Caco-2 (cell line): ENCODE data around the gene ZNRD2. TPM values are rescaled to one million over a fixed set of nuclear protein-coding genes. Genes with fewer than 3 reads are reported as not detected.

Experiments
- BruUV-seq: library from RNA; stranded (reverse); fragments of 400-500 nt; replicated peaks from 2 replicates; lab custom pipeline; 2021; lab: Mats Ljungman, UMichigan
- CTCF ChIA-PET: fragments of 300-600 bp; sonication (Branson Sonifier 250); formaldehyde crosslinking; loops from one replicate; lab custom pipeline; 2022; ENCODE audit warnings: antibody characterized with exemption; lab: Charles Lee
- POLR2A ChIA-PET: fragments of 300-600 bp; sonication (Branson Sonifier 250); formaldehyde crosslinking; loops from one replicate; lab custom pipeline; 2022; ENCODE audit warnings: antibody characterized with exemption; lab: Charles Lee
- DNase-seq, 2 experiments: peaks; one replicate each; pipeline versions ENCODE4 v3.0.0 to v3.0.0-alpha.2; 2020 to 2022
- H3K27me3 ChIP-seq: replicated peaks from 2 replicates; pipeline ENCODE4 v1.6.0; 2011; ENCODE audit warnings: low read length; ENCODE audit not compliant: control insufficient read depth, insufficient read depth
- H3K36me3 ChIP-seq: 2 replicates; pipeline ENCODE4 v1.5.1; 2011; ENCODE audit warnings: low read length; ENCODE audit not compliant: control insufficient read depth, insufficient read depth
- H3K4me1 ChIP-seq: fragments of 250-450 bp; sonication (Bioruptor Pico); 2 replicates; pipeline ENCODE4 v1.5.1; 2020; ENCODE audit warnings: mild to moderate bottlenecking
- H3K4me3 ChIP-seq: 2 replicates; pipeline ENCODE4 v1.5.1; 2011; ENCODE audit warnings: low read depth, mild to moderate bottlenecking, control low read depth, low read length
- H3K9me3 ChIP-seq: fragments of 250-450 bp; sonication (Bioruptor Pico); 2 replicates; pipeline ENCODE4 v1.5.1; 2020; ENCODE audit warnings: mild to moderate bottlenecking, moderate library complexity
- H3K27ac Mint-ChIP-seq: one replicate; pipeline ENCODE4 v1.8.0; 2022; ENCODE audit warnings: mixed read lengths; ENCODE audit not compliant: unreplicated experiment
- H3K27me3 Mint-ChIP-seq: one replicate; pipeline ENCODE4 v1.8.0; 2022; ENCODE audit warnings: mixed read lengths; ENCODE audit not compliant: insufficient read depth, unreplicated experiment
- H3K36me3 Mint-ChIP-seq: one replicate; pipeline ENCODE4 v1.8.0; 2022; ENCODE audit warnings: mild to moderate bottlenecking, mixed read lengths; ENCODE audit not compliant: insufficient read depth, unreplicated experiment
- H3K4me1 Mint-ChIP-seq: one replicate; pipeline ENCODE4 v1.8.0; 2022; ENCODE audit warnings: low read depth, mixed read lengths; ENCODE audit not compliant: unreplicated experiment
- H3K4me3 Mint-ChIP-seq: one replicate; pipeline ENCODE4 v1.8.0; 2022; ENCODE audit warnings: mild to moderate bottlenecking, moderate library complexity, mixed read lengths; ENCODE audit not compliant: unreplicated experiment
- H3K9me3 Mint-ChIP-seq: one replicate; pipeline ENCODE4 v1.8.0; 2022; ENCODE audit warnings: mixed read lengths; ENCODE audit not compliant: unreplicated experiment
- intact Hi-C: fragments of 100-400 bp; cut with micrococcal nuclease; formaldehyde crosslinking; loops from one replicate; pipeline ENCODE4 v1.10.0; 2022; ENCODE audit not compliant: unreplicated experiment
- total RNA-seq: library from RNA; stranded (reverse); gene quantifications from 2 replicates; pipeline ENCODE4 v1.2.3, GENCODE V29; 2022
- TF ChIP-seq, protein P1 (sequence below), 2 experiments: fragments of 200-600 bp in 1 of 2; IDR thresholded peaks; 1 replicate in 1 of 2; 2 replicates in 1 of 2; pipeline versions ENCODE4 v1.5.1 to v1.8.0; 2011 to 2022; ENCODE audit warnings: antibody characterized with exemption in 1 of 2, control low read depth in 1 of 2, inconsistent platforms in 1 of 2, low read depth in 1 of 2, low read length in 1 of 2, mild to moderate bottlenecking in 1 of 2, moderate library complexity in 1 of 2; ENCODE audit not compliant: insufficient read depth in 1 of 2, severe bottlenecking in 1 of 2, unreplicated experiment in 1 of 2

The ZNRD2 gene
- total RNA-seq, 1 experiment from 2014 or later = 53.9 TPM

DNA sequence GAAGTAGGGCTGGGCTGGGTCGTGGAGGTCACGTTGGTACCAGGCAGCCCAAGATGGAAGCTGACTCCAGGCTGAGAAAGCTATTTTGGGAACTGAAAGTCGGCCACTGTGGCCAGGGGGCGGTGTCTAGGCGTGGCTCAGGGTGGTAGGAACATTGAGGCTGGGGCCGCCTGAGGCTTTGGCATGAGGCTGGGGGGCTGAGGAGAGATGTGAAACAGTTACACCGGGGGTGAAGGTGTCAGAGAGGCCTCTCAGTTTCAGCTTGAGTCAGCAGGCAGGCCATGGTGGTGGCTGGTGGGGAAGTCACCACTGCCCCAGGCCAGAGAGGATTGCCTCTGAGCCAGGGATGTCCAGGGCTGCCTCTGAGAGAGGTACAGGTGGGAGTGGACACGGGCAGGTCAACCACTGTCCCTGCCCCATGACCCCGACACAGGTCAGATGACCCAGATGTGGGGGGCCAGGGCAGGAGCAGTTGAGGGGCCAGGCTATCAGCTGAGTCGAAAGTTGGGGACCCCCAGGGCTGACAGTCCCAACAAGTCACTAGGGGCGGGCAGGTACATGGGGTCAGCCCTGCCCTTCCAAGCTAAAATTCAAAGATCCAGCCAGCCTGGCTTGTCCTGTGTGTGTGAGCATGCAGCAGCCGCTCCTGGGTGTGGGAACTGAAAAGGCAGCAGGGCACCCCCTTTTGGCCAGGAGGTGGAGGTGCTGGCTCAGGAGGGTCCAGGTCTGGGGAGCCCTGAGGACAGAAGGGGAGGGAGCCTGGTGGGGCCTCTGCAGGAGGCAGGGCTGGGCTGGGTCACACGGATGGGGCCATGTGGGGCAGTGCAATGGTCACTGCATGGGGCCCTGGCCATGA lies 18.1 kb downstream of the ZNRD2 start:
- no peaks in the 10 kb centered on the region for H3K9me3 Mint-ChIP-seq
- no peaks in the 10 kb centered on the region for H3K4me1 Mint-ChIP-seq
- TF ChIP-seq, protein P1, sequence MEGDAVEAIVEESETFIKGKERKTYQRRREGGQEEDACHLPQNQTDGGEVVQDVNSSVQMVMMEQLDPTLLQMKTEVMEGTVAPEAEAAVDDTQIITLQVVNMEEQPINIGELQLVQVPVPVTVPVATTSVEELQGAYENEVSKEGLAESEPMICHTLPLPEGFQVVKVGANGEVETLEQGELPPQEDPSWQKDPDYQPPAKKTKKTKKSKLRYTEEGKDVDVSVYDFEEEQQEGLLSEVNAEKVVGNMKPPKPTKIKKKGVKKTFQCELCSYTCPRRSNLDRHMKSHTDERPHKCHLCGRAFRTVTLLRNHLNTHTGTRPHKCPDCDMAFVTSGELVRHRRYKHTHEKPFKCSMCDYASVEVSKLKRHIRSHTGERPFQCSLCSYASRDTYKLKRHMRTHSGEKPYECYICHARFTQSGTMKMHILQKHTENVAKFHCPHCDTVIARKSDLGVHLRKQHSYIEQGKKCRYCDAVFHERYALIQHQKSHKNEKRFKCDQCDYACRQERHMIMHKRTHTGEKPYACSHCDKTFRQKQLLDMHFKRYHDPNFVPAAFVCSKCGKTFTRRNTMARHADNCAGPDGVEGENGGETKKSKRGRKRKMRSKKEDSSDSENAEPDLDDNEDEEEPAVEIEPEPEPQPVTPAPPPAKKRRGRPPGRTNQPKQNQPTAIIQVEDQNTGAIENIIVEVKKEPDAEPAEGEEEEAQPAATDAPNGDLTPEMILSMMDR (IDR thresholded peaks at IDR 0.05; ENCODE audit: insufficient read depth in 1 of 2, low read depth in 1 of 2, low read length in 1 of 2, severe bottlenecking in 1 of 2, unreplicated experiment in 1 of 2) = peak; percentile 58 to 71
- ChIA-PET CTCF (interaction anchor here (0.9 kb wide), 1 partner anchor 27 kb away, joined by 3 read pairs; the partner anchor contains the start of gene PCNX3), POLR2A (interaction anchor here (0.8 kb wide), 1 partner anchor 15 kb away, joined by 3 read pairs; no protein-coding TSS in a partner anchor)
- no peak overlapping the region for H3K4me3 ChIP-seq
- H3K27me3 Mint-ChIP-seq = no peaks in the 10 kb centered on the region
- intact Hi-C loops = no loop called here
- DNase-seq = peak in 1 of 2 experiments; percentile 72
- H3K36me3 Mint-ChIP-seq = peaks cover 4% of the 10 kb centered on the region
- H3K9me3 ChIP-seq = no peaks in the 10 kb centered on the region
- peaks cover 1% of the 10 kb centered on the region; the same call in 1 of the 2 replicates for H3K36me3 ChIP-seq
- BruUV-seq = no TSS peak
- no peaks in the 10 kb centered on the region for H3K27me3 ChIP-seq
- peaks cover 5% of the 10 kb centered on the region; the same call in 1 of the 2 replicates for H3K4me1 ChIP-seq
- H3K27ac Mint-ChIP-seq = no peak overlapping the region
- H3K4me3 Mint-ChIP-seq = no peak overlapping the region

DNA sequence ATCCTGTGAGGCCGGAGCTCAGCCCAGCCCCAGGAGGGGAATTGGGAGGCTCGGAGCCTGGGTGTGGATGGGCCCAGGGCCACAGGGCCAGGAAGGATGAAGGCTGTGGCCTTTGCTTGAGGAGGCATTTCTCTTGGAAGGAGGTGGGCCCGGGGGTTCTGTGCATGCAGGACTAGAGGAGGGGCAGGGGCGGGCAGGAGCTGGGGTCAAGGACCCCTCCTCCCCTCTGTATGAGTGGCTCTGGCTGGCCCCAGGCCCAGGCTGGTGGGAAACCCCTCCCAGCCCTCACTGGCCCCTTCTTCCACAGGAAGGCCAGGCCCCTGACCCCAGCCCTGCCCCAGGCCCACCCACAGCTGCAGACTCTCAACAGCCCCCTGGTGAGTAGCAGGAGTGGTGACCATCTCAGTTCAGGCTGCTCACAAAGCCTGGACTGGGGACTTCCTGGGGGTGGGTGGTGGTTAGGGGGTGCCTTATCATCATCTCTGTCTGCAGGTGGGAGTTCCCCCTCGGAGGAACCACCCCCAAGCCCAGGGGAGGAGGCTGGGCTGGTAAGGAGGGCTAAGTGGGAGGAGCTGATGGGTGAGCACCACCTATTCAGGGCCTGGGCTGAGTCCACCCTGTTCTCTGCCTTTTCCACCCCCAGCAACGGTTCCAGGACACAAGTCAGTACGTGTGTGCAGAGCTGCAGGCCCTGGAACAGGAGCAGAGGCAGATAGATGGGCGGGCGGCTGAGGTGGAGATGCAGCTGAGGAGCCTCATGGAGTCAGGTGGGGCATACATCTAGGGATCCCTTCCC lies 19.4 kb downstream of the ZNRD2 start:
- H3K4me3 ChIP-seq = no peak overlapping the region
- Mint-ChIP-seq H3K4me3 (no peak overlapping the region), H3K36me3 (peaks cover 4% of the 10 kb centered on the region), H3K9me3 (no peaks in the 10 kb centered on the region), H3K27me3 (no peaks in the 10 kb centered on the region), H3K27ac (no peak overlapping the region), H3K4me1 (no peaks in the 10 kb centered on the region)
- H3K27me3 ChIP-seq = no peaks in the 10 kb centered on the region
- TF ChIP-seq, protein P1 (IDR thresholded peaks at IDR 0.05; ENCODE audit: insufficient read depth in 1 of 2, low read depth in 1 of 2, low read length in 1 of 2, severe bottlenecking in 1 of 2, unreplicated experiment in 1 of 2) = no peak
- intact Hi-C loops = no loop called here
- ChIA-PET CTCF (interaction anchor here (0.6 kb wide), 1 partner anchor 74 kb away, joined by 3 read pairs; no protein-coding TSS in a partner anchor), POLR2A (no interaction called here)
- no peak for DNase-seq
- H3K4me1 ChIP-seq = peaks cover 5% of the 10 kb centered on the region; the same call in 1 of the 2 replicates
- BruUV-seq = no TSS peak
- no peaks in the 10 kb centered on the region for H3K9me3 ChIP-seq
- peaks cover 1% of the 10 kb centered on the region; the same call in 1 of the 2 replicates for H3K36me3 ChIP-seq

DNA sequence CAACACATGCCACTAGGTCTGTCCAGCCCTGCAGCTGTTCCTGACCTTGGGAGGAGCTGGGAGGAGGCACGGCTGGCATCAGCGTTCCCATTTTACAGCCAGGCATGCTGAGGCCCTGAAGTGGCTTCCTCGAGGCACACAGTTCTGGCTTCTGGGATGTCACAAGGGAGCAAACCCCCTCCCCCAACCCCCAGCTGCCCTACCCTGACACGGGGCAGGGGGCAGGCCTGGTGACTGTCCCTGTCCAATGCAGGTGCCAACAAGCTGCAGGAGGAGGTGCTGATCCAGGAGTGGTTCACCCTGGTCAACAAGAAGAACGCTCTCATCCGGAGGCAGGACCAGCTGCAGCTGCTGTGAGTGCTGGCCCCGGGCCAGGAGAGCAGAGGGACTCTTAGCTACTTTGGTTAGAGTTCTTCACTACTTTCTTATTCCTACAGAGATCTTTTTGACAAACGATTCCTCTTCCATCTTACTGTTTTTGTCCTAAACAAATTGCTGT lies 20.0 kb downstream of the ZNRD2 start:
- H3K9me3 ChIP-seq = no peaks in the 10 kb centered on the region
- CTCF ChIA-PET = interaction anchor here (0.6 kb wide), 1 partner anchor 73 kb away, joined by 3 read pairs; no protein-coding TSS in a partner anchor
- H3K27me3 ChIP-seq = no peaks in the 10 kb centered on the region
- Mint-ChIP-seq H3K36me3 (peaks cover 4% of the 10 kb centered on the region), H3K27ac (no peak overlapping the region), H3K4me1 (no peaks in the 10 kb centered on the region), H3K27me3 (no peaks in the 10 kb centered on the region), H3K9me3 (no peaks in the 10 kb centered on the region), H3K4me3 (no peak overlapping the region)
- TF ChIP-seq, protein P1 (IDR thresholded peaks at IDR 0.05; ENCODE audit: insufficient read depth in 1 of 2, low read depth in 1 of 2, low read length in 1 of 2, severe bottlenecking in 1 of 2, unreplicated experiment in 1 of 2) = no peak
- H3K36me3 ChIP-seq = peaks cover 1% of the 10 kb centered on the region; the same call in 1 of the 2 replicates
- H3K4me3 ChIP-seq = no peak overlapping the region
- intact Hi-C loops = no loop called here
- peaks cover 5% of the 10 kb centered on the region; the same call in 1 of the 2 replicates for H3K4me1 ChIP-seq
- no TSS peak for BruUV-seq
- POLR2A ChIA-PET = no interaction called here
- DNase-seq = no peak
